CD4-positive, alpha-beta T cell treated with Interleukin-1 beta for 1 hour (primary cell): ENCODE results near the gene CHSY3.

Source experiments
- DNase-seq, 2 donors: peaks; one replicate each; pipeline ENCODE4 v3.0.0-alpha.2; 2020 to 2022

Gene CHSY3

GRCh38 chr5:129951039-129951438, 46.8 kb downstream of the CHSY3 start:
- no peak for DNase-seq

DNA sequence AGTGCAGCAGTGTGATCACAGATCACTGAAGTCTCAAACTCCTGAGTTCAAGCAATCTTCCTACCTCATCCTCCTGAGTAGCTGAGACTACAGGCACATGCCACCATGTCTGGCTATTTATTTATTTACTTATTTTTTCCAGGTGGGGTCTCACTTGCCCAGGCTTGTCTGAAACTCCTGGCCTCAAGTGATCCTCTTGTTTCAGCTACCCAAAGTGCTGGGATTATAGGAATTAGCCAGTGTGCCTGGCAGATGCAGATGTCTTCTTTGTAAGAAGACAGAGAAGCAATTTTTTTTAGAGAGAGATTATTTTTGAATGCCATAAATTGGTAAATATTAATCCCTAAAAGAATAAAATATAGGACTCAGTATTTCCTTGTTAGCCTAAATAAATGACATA, 54.3 kb downstream of the CHSY3 start:
- no peak for DNase-seq

DNA sequence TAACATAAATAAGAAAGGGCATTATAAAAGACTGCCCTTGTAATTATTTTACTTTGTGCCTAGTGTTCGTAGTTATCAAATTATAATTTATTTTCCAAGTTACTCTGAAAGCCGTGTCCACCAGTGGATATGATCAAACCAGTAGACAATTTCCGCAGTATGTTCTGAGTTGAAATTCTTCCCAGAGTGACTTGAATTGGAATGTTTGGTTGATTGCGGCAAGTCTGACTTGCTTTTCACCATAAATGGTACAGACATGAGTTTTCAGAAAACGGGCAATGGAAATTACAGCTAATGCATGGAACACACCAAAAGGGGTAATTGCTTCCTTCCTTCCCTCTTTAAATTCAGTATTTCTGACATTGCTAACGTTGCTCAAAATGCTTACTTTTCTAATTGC, 56.6 kb downstream of the CHSY3 start:
- DNase-seq, result no peak

DNA sequence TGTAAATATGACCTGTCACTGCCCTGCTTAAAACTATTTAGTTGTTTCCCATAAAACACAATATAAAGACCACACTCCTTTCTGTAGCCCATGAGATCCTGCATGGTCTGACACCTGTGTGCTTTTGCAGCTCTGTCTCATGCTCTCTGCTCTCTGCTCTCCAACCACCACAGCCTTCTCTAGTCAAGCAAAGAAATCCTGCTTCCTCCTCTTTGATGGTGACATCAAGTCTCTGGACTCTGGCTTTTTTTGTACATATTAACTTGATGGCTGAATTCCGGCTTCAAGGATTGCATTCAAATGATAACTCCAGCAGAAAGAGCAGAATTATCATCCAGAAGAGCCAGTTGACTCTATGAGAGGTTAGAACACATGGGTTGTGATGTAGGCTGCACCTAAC, 58.2 kb downstream of the CHSY3 start:
- no peak for DNase-seq

GRCh38 chr5:129963359-129963758, 59.1 kb downstream of the CHSY3 start:
- no peak for DNase-seq

- DNase-seq, result no peak
Measured at GRCh38 chr5:129966071-129966470, 61.8 kb downstream of the CHSY3 start.

DNA sequence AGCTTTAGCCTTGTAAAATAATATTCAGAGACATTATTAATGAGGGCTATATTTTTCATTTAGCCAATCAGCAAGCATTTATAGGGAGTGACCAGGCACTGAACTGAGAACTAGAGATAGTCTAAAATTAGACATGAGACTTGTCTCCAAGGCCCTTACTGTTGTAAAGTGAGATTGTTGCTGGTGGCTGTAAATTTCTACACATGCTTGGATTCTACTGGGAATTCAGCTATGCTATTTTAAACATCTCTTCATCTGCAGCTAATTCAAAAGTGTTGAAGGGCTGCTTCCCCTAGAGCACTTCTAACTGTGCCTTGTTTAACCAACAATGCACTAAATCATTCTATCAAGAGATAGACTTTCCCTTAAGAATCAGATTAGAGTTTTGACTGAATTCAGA, 67.4 kb downstream of the CHSY3 start:
- DNase-seq, result no peak

DNA sequence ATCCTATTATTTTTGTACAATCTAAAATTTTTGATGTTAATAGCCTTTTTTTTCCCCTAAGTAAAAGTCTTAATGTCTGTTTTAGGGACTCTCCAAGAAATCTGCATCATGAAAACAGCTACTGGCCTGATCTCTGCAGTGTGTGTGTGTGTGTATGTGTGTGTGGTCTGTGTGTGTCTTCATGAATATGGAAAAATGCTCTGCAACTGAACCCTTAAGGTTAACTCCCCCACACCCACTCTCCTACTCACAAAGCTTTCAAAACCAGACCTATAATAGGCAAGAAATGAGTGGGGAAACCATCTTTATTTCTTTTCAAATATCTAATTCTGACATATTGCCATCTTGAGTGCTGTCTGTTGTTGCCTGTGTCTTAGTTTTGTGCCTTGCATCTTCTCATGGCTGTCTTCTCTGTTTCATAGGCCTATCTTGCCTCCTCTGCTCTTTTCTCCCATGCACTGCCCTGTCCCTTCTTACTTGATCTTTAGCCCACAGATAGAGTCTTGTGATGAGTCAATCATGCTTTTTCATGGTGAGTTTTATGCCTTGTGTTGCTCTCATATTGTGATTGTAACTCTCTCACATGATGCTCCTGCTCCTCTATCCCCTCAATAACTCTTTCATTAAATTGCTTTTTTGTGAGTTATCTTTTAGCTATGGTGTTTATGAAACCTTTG, 68.3 kb downstream of the CHSY3 start:
- no peak for DNase-seq

DNA sequence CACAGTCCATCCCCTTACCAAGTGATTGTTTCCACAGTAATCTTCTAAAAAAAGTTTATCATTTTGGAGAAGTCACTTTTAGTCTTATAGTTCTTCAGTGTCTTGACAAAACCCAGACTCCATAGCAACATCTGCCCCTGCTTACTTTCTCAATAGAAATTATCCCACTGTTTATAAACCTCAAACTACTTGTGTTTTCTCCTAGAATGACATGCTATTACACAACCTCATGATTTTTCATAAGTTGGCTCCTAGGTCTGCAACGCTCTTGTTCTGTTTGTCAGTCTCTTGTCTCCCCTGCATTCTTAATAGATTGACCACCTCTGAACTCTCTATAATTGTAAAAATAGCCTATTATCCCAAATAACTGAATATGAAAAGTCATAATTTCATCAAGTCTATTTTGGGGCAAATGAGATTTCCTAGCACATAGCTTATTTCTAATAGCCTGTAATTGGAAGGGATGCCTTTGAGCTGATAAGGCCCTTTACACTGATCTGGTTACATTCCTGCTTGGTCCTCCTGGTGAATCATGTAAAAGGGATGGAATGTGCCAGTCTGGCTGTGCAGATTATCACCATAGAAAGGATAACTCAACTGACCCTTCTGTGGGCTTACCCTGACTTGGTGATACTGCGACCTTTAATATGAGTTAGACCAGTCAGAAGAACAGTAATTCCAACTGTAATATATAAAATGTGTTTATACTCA, 69.6 kb downstream of the CHSY3 start:
- no peak for DNase-seq

DNA sequence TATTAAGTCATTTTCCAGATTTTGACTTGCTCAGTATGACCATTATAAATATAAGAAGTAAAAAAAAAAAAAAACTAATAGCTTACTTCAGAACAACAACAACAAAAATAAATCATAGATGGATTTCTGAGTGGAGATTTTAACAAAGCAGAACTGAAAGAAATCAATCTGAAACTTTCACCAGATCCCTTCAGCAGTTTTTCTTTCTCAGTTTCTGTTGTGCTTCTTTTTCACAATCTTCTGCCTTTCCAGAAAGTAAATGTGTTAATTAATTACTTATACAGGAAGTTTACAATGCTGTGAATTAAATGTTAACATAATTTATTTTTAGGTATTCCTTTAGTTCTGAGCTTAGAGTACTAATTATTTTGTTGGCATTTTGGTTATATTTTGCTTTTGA, 73.5 kb downstream of the CHSY3 start:
- DNase-seq, result no peak

- DNase-seq, result no peak
Measured at GRCh38 chr5:129978270-129978669, 74.0 kb downstream of the CHSY3 start.

DNA sequence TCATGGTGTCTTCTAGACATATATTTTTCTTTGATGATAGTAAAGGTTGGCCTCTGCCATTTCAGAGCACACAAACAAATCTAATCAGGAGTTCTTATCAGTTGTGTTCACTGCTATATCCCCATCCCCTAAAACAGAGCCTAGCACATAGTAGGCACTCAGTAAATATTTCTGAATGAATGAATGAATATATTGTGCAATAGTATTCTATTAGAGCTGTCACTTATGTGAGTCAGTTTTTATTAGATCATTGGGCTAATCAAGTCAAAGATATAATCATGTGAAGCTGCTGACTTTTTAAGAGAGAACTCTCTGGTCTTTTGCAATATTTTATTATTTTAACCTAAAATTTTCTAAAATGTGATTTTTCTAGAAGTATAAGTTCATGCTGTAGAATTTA, 84.2 kb downstream of the CHSY3 start:
- no peak for DNase-seq

GRCh38 chr5:129991780-129992179, 87.5 kb downstream of the CHSY3 start:
- no peak for DNase-seq

DNA sequence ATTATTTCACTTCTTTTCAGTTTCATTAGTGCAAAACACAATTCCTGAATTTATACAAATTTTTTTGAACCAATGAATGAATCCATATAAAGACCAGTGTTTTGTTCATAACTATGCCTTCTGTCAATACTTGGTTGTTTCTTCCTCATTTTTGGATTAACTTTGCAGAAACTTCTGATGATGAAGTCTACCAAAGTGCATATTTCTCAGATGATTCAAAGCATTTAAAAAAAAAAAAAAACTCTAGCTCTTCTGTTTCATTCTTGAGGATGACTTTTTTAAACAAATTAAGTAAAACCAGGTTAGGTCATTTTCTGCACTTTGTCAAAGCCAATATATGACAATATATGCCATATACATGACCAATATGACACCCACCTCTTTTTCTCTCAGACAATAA, 92.6 kb downstream of the CHSY3 start:
- no peak for DNase-seq

- DNase-seq, result no peak
Measured at GRCh38 chr5:130000460-130000859, 96.2 kb downstream of the CHSY3 start.

GRCh38 chr5:130002183-130002582, 97.9 kb downstream of the CHSY3 start:
- DNase-seq, result no peak

GRCh38 chr5:130002876-130003275, 98.6 kb downstream of the CHSY3 start:
- DNase-seq, result no peak

- no peak for DNase-seq
Measured at GRCh38 chr5:130011986-130012385, 107.7 kb downstream of the CHSY3 start.

DNA sequence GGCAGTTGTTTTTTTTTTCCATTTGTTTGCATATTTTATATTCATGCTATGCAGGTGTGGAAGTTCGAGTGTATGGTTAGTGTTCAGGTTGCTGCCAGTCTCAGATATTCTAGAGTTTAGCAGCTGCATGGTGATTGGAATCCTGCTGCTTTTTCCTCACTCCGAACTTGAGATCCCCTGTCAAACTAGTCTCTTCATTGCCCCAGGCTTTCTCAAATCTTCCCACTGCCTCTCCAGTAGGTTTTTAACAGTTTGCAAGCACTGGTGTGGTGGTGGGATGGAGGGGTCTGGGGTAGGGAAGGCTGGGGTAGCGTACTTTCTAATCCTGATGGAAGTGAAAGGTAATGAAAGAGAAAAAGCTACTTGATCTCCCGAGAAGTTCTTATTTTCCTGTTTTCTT, 112.9 kb downstream of the CHSY3 start:
- DNase-seq, result no peak

DNA sequence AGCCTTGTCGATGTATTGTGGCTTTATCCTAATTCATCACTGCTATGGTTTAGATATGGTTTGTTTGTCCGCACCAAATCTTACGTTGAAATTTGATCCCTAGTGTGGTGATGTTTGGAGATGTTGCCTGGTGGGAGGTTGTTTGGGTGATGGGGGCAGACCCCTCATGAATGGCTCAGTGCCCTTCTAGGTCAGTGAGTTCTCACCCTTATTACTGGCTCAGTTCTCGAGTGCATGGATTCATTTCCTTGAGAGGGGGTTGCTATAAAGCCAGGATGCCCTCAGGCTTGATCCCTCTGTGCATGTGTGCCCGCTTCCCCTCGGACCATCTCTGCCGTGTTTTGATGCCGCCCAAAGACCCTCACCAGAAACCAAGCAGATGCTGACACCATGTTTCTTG, 114.4 kb downstream of the CHSY3 start:
- no peak for DNase-seq

DNA sequence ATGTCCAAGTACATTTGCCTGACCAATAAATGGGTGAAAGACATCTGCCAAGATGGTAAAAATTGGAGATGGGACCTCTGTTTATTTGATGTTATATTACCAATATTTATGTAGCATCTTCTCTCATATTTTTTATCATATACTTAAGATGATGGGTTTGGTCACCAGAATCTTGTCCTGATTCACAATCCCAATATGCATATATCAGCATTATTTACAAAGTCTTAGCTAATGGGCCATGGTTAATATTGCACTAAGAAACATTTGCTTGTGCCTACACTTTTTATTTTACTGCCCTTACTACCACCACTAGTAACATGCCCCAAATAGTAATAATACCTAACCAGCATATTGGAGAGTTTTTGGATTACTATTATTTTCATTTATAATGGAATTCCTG, 116.7 kb downstream of the CHSY3 start:
- DNase-seq, result no peak

- no peak for DNase-seq
Measured at GRCh38 chr5:130021876-130022275, 117.6 kb downstream of the CHSY3 start.

DNA sequence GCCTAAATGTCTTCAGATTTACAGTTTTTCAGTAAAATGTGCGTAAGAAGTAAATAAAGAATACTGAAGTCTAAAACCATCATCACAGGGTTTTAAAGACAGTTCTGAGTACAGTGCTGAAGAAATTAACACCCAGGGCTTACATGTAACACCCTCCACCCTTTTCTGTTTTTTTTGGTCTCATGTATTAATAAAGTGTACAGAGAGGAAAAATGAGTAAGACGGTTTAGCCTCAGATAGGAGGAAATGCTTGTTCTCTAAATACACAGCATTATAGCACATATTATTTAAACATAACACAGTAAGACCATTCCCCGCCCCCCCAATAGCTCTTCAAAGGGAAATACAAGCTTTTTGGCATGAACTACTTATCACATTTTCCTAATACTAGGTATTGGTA, 119.3 kb downstream of the CHSY3 start:
- DNase-seq, result no peak

- DNase-seq, result no peak
Measured at GRCh38 chr5:130024006-130024405, 119.7 kb downstream of the CHSY3 start.

- DNase-seq, result no peak
Measured at GRCh38 chr5:130025511-130025910, 121.2 kb downstream of the CHSY3 start.
